A673 (cell line): ENCODE results near the gene FGFR4. TPM values are rescaled to one million over a fixed set of nuclear protein-coding genes. Genes with fewer than 3 reads are reported as not detected.

Experiments used
- BruUV-seq: library from RNA; stranded (reverse); fragments of 400-500 nt; replicated peaks from 2 replicates; lab custom pipeline; 2021; lab: Mats Ljungman, UMichigan
- CTCF ChIA-PET: fragments of 300-600 bp; sonication (Branson Sonifier 250); formaldehyde crosslinking; loops from one replicate; lab custom pipeline; 2022; ENCODE audit warnings: antibody characterized with exemption; lab: Charles Lee
- POLR2A ChIA-PET: fragments of 300-600 bp; sonication (Branson Sonifier 250); formaldehyde crosslinking; loops from one replicate; lab custom pipeline; 2022; ENCODE audit warnings: antibody characterized with exemption; ENCODE audit not compliant: low non-redundant PET; lab: Charles Lee
- DNase-seq: peaks from one replicate; pipeline ENCODE4 v3.0.0-alpha.2; 2015; ENCODE audit warnings: low spot score
- H3K27ac ChIP-seq: fragments of 200-600 bp; sonication (generic); 2 replicates; pipeline ENCODE4 v1.5.1; 2016; ENCODE audit warnings: mixed run types, low read depth, mild to moderate bottlenecking, mixed read lengths, antibody characterized with exemption, low read length; ENCODE audit not compliant: poor library complexity, severe bottlenecking
- H3K27me3 ChIP-seq: fragments of 200-600 bp; sonication (generic); replicated peaks from 2 replicates; pipeline ENCODE4 v1.6.1; 2017; ENCODE audit warnings: mixed run types, low read depth, mild to moderate bottlenecking, mixed read lengths, antibody characterized with exemption, low read length; ENCODE audit not compliant: insufficient read depth, poor library complexity
- H3K36me3 ChIP-seq: fragments of 200-600 bp; sonication (generic); 2 replicates; pipeline ENCODE4 v1.6.1; 2016; ENCODE audit warnings: mixed run types, mild to moderate bottlenecking, mixed read lengths, antibody characterized with exemption, low read length; ENCODE audit not compliant: insufficient read depth, poor library complexity, severe bottlenecking
- H3K4me1 ChIP-seq: fragments of 200-600 bp; sonication (generic); 2 replicates; pipeline ENCODE4 v1.6.1; 2017; ENCODE audit warnings: mixed run types, mild to moderate bottlenecking, mixed read lengths, antibody characterized with exemption, low read length; ENCODE audit not compliant: insufficient read depth, poor library complexity, severe bottlenecking
- H3K4me3 ChIP-seq: fragments of 200-600 bp; sonication (generic); 2 replicates; pipeline ENCODE4 v1.5.1; 2016; ENCODE audit warnings: low read depth, mixed run types, mild to moderate bottlenecking, mixed read lengths, low read length; ENCODE audit not compliant: poor library complexity, severe bottlenecking
- H3K9me3 ChIP-seq: fragments of 200-600 bp; sonication (generic); 2 replicates; pipeline ENCODE4 v1.6.1; 2016; ENCODE audit warnings: mixed run types, low read depth, mild to moderate bottlenecking, mixed read lengths, antibody characterized with exemption, low read length; ENCODE audit not compliant: poor library complexity, severe bottlenecking
- CTCF ChIP-seq: fragments of 300-800, 200-600 bp; sonication (generic); conservative IDR thresholded peaks from 2 replicates; pipeline ENCODE4 v1.5.1; 2017; ENCODE audit warnings: low read depth, mild to moderate bottlenecking, antibody characterized with exemption, low read length, moderate library complexity, mixed read lengths
- EZH2 ChIP-seq: fragments of 200-600 bp; sonication (generic); IDR thresholded peaks from 2 replicates; pipeline ENCODE4 v1.6.1; 2017; ENCODE audit warnings: borderline replicate concordance, low read depth, mild to moderate bottlenecking, mixed read lengths, antibody characterized with exemption, low read length; ENCODE audit not compliant: poor library complexity, severe bottlenecking
- intact Hi-C: fragments of 100-400 bp; cut with micrococcal nuclease; formaldehyde crosslinking; loops from one replicate; pipeline ENCODE4 v1.10.0; 2022; ENCODE audit not compliant: unreplicated experiment
- total RNA-seq: library from RNA; stranded (reverse); gene quantifications from 2 replicates; pipeline ENCODE4 v1.2.3, GENCODE V29; 2021

Gene FGFR4
- total RNA-seq, 1 experiment from 2014 or later: 17.2 TPM

GRCh38 chr5:177041936-177042335 is 44.8 kb upstream of the FGFR4 start:
- intact Hi-C loops: no loop called here
- Histone ChIP-seq H3K9me3 (no peaks in the 10 kb centered on the region), H3K27me3 (no peaks in the 10 kb centered on the region), H3K4me1 (no peaks in the 10 kb centered on the region), H3K4me3 (no peak overlapping the region), H3K27ac (no peak overlapping the region), H3K36me3 (peaks cover 30% of the 10 kb centered on the region)
- POLR2A ChIA-PET: no interaction called here
- CTCF ChIA-PET: no interaction called here
- no peak for DNase-seq
- BruUV-seq: no TSS peak
- TF ChIP-seq CTCF (no peak), EZH2 (no peak)

- TF ChIP-seq EZH2: no peak
- TF ChIP-seq CTCF: no peak
- intact Hi-C loops: no loop called here
- ChIA-PET POLR2A (no interaction called here), CTCF (no interaction called here)
- DNase-seq: no peak
- Histone ChIP-seq H3K4me1 (no peaks in the 10 kb centered on the region), H3K4me3 (no peak overlapping the region), H3K9me3 (no peaks in the 10 kb centered on the region), H3K27ac (no peak overlapping the region), H3K36me3 (peaks cover 37% of the 10 kb centered on the region), H3K27me3 (no peaks in the 10 kb centered on the region)
- no TSS peak for BruUV-seq
These were observed 43.6 kb upstream of the FGFR4 start for GRCh38 chr5:177043114-177043513.

GRCh38 chr5:177043958-177044357 is 42.8 kb upstream of the FGFR4 start:
- no peaks in the 10 kb centered on the region for H3K9me3 ChIP-seq
- ChIA-PET CTCF (no interaction called here), POLR2A (interaction anchor here (0.6 kb wide), 1 partner anchor 454 kb away, joined by 4 read pairs; no protein-coding TSS in a partner anchor)
- no peak overlapping the region for H3K4me3 ChIP-seq
- no peak overlapping the region for H3K27ac ChIP-seq
- no peaks in the 10 kb centered on the region for H3K4me1 ChIP-seq
- no peak for DNase-seq
- H3K36me3 ChIP-seq: peaks cover 39% of the 10 kb centered on the region
- BruUV-seq: no TSS peak
- H3K27me3 ChIP-seq: no peaks in the 10 kb centered on the region
- no peak for TF ChIP-seq CTCF
- no peak for TF ChIP-seq EZH2
- intact Hi-C loops: no loop called here
